Osteocyte (in vitro differentiated cells): ENCODE data around the gene MLKL. TPM values are rescaled to one million over a fixed set of nuclear protein-coding genes. Genes with fewer than 3 reads are reported as not detected.

Experiments
- DNase-seq: peaks from one replicate; pipeline ENCODE4 v3.0.0; 2021; ENCODE audit warnings: mixed read lengths; ENCODE audit not compliant: unreplicated experiment; ENCODE audit errors: extremely low spot score
- H3K27ac Mint-ChIP-seq: one replicate; pipeline ENCODE4 v1.8.0; 2021; ENCODE audit warnings: mild to moderate bottlenecking, mixed read lengths; ENCODE audit not compliant: unreplicated experiment
- H3K27me3 Mint-ChIP-seq: one replicate; pipeline ENCODE4 v1.8.0; 2021; ENCODE audit warnings: mixed read lengths; ENCODE audit not compliant: unreplicated experiment
- H3K36me3 Mint-ChIP-seq: one replicate; pipeline ENCODE4 v1.8.0; 2021; ENCODE audit warnings: mixed read lengths; ENCODE audit not compliant: unreplicated experiment
- H3K4me1 Mint-ChIP-seq: one replicate; pipeline ENCODE4 v1.8.0; 2021; ENCODE audit warnings: mixed read lengths; ENCODE audit not compliant: unreplicated experiment
- H3K4me3 Mint-ChIP-seq: one replicate; pipeline ENCODE4 v1.8.0; 2021; ENCODE audit warnings: mild to moderate bottlenecking, moderate library complexity, mixed read lengths; ENCODE audit not compliant: unreplicated experiment
- H3K9me3 Mint-ChIP-seq: one replicate; pipeline ENCODE4 v1.8.0; 2021; ENCODE audit warnings: mixed read lengths; ENCODE audit not compliant: unreplicated experiment
- total RNA-seq: library from RNA; stranded (reverse); gene quantifications from 2 replicates; pipeline ENCODE4 v1.2.1, GENCODE V29; 2021
- TF ChIP-seq, protein P1 (sequence below): fragments of 200-600 bp; sonication (generic); IDR thresholded peaks from 2 replicates; pipeline ENCODE4 v1.5.0; 2021; ENCODE audit warnings: antibody characterized with exemption, mild to moderate bottlenecking, moderate library complexity

MLKL gene
- total RNA-seq, 1 donor from 2014 or later: 1.3 TPM

DNA sequence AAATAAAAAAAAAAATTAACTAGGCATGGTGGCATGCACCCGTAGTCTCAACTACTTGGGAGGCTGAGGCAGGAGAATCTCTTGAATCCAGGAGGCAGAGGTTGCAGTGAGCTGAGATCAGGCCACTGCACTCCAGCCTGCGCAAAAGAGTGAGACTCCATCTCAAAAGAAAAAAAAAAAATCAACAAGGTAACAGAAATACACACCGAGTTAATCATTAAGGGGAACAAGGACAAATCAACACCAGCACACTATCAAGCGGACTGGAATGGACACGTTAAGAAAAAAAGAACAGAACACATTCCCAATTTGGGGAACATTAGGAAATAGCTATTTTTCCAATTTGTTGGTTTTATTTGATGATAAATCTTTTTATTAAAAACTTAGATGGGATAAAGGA is 65.4 kb downstream of the MLKL start:
- TF ChIP-seq, protein P1, sequence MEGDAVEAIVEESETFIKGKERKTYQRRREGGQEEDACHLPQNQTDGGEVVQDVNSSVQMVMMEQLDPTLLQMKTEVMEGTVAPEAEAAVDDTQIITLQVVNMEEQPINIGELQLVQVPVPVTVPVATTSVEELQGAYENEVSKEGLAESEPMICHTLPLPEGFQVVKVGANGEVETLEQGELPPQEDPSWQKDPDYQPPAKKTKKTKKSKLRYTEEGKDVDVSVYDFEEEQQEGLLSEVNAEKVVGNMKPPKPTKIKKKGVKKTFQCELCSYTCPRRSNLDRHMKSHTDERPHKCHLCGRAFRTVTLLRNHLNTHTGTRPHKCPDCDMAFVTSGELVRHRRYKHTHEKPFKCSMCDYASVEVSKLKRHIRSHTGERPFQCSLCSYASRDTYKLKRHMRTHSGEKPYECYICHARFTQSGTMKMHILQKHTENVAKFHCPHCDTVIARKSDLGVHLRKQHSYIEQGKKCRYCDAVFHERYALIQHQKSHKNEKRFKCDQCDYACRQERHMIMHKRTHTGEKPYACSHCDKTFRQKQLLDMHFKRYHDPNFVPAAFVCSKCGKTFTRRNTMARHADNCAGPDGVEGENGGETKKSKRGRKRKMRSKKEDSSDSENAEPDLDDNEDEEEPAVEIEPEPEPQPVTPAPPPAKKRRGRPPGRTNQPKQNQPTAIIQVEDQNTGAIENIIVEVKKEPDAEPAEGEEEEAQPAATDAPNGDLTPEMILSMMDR: no peak
- H3K9me3 Mint-ChIP-seq: no peaks in the 10 kb centered on the region
- DNase-seq: no peak
- no peak overlapping the region for H3K4me3 Mint-ChIP-seq
- H3K4me1 Mint-ChIP-seq: no peaks in the 10 kb centered on the region
- H3K27me3 Mint-ChIP-seq: no peaks in the 10 kb centered on the region
- no peak overlapping the region for H3K27ac Mint-ChIP-seq
- peaks cover 27% of the 10 kb centered on the region for H3K36me3 Mint-ChIP-seq

DNA sequence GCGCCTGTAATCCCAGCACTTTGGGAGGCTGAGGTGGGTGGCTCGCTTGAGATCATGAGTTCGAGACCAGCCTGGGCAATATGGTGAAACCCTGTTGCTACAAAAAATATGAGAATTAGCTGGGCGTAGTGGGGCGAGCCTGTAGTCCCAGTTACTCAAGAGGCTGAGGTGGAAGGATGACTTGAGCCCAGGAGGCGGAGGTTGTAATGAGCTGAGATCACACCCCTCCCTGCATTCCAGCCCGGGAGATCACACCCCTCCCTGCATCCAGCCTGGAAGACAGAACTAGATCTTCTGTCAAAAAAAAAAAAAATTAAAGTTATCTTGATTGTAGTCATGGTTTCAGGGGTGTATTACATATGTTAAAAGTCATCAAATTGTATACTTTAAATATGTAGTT is 67.0 kb downstream of the MLKL start:
- Mint-ChIP-seq H3K9me3 (no peaks in the 10 kb centered on the region), H3K36me3 (peaks cover 30% of the 10 kb centered on the region), H3K27ac (no peak overlapping the region), H3K27me3 (no peaks in the 10 kb centered on the region), H3K4me3 (no peak overlapping the region), H3K4me1 (peaks cover 2% of the 10 kb centered on the region)
- TF ChIP-seq, protein P1: no peak
- no peak for DNase-seq

DNA sequence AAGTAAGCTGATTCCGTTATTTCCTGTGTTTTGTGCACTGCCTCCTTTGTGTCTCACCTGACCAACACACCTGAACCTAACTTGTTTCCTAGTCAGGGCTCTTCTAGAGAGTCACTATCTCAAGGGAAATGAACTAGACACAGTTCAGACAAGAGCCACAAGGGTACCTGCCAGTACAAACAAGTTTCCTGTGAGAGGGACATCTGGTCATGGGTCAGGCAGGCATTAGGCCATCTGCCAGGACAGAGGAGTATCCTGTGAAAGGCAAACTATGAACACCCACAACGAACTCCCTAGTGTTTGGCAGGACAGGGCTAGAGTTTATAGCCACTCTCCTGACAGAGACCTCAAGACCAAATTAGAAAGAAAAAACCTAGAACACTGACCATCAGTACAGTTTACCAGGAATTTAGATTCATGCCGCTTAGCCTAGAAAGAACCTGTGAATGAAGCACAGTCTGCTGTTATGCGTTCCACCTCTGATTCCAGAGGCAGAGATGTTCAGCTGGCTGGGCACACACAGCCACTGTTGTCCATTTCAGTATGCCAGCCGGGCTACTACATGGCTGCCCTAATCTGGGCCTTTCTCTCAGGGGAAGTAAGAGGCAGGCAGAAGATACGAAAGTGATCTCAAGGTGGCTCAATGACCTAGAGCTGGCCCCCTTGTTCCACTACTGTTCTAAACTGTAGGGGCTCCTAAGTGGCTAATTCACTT is 73.0 kb downstream of the MLKL start:
- Mint-ChIP-seq H3K36me3 (peaks cover 20% of the 10 kb centered on the region), H3K4me3 (no peak overlapping the region), H3K27ac (peak overlapping the region; percentile 93), H3K9me3 (no peaks in the 10 kb centered on the region), H3K27me3 (no peaks in the 10 kb centered on the region), H3K4me1 (peaks cover 26% of the 10 kb centered on the region)
- TF ChIP-seq, protein P1: no peak
- DNase-seq: no peak

DNA sequence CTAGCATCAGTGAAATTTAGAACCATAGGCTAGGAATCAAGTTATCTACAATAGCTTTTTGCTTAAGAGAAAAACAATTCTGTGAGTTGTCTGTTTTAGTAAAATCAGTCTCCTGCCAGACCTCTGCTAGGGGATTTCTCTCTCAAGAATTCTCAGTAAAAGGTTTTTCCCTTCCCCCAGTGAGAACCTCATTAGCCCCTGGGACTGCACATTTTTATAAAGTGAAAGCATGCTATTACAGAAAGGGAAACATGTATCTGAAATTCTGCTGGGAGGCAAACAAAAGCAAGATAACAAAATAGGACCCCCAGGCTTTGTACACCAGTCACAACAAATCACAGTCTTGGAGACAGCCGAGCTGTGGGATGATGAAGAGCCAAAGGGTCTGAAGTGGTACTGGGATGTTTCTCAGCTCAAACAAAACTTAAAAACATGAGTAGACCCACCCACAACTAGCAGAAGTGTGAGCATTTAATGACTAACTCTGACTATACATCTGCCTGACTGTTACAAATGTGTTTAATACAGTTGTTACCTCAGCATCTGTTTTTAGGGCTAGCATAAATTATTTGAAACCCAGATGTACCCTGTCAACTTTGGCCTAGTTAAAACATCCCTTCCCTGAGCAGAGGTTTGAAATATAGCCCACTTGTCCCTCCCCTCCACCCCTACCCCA is 73.8 kb downstream of the MLKL start:
- DNase-seq: no peak
- Mint-ChIP-seq H3K4me3 (no peak overlapping the region), H3K27me3 (no peaks in the 10 kb centered on the region), H3K27ac (peak overlapping the region; percentile 93), H3K36me3 (peaks cover 26% of the 10 kb centered on the region), H3K4me1 (peaks cover 26% of the 10 kb centered on the region), H3K9me3 (no peaks in the 10 kb centered on the region)
- TF ChIP-seq, protein P1: no peak
